Brain microvascular endothelial cell (primary cell): Measurements from ENCODE around the gene TACR1.

Source experiments
- DNase-seq: peaks from one replicate; pipeline ENCODE4 v3.0.0-alpha.2; 2020
- H3K27ac ChIP-seq: fragments of 250-450 bp; sonication (Bioruptor Pico); 2 replicates; pipeline ENCODE4 v1.5.1; 2020; ENCODE audit warnings: mild to moderate bottlenecking, moderate library complexity
- H3K27me3 ChIP-seq: fragments of 250-450 bp; sonication (Bioruptor Pico); replicated peaks from 2 replicates; pipeline ENCODE4 v1.5.1; 2020; ENCODE audit warnings: mild to moderate bottlenecking
- H3K36me3 ChIP-seq: fragments of 250-450 bp; sonication (Bioruptor Pico); replicated peaks from 2 replicates; pipeline ENCODE4 v1.5.1; 2020; ENCODE audit warnings: mild to moderate bottlenecking
- H3K4me3 ChIP-seq: 2 replicates; pipeline ENCODE4 v1.5.1; 2011; ENCODE audit warnings: low read depth, mild to moderate bottlenecking, control low read depth, low read length, moderate library complexity
- in situ Hi-C: cut with HindIII; loops from 2 replicates; pipeline ENCODE4 v1.10.0; 2017; ENCODE audit warnings: low sequenced_read_pairs, low pct_ligation_motif_present
- TF ChIP-seq, protein P1 (sequence below): IDR thresholded peaks from 2 replicates; pipeline ENCODE4 v1.5.1; 2011; ENCODE audit warnings: low read depth, mild to moderate bottlenecking, moderate library complexity, low read length, control low read depth, inconsistent platforms; ENCODE audit errors: missing control alignments

Gene TACR1

DNA sequence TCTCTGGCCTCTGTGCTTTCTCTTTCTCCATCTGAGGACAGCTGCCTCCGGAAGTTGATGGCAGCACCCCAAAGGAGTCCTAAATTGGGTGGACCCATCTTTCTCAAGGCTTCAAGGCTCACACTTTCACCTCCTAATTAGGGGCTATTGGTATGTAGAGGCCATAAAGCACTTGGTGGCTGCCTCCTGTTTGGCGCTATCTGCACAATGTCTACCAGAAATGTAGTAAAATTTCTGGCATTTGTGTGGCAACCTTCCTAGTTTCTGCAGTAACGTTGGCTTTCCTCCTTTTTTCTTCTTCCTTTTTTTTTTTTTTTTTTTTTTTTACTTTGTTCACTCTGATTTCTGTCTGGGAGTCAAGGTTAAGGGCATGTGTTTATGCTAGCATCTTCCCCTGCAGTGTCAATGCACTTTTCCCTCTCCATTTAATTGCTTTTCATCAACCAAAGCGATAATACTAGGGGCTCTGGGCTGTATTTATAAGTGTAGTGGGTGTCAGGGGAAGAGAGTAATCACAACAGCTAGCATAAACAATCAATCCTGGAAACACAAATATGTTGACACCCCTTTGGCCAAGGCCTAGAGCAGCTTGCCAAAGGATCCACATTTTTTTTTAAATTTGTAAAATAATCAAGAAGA lies 86.0 kb downstream of the TACR1 start:
- TF ChIP-seq, protein P1, sequence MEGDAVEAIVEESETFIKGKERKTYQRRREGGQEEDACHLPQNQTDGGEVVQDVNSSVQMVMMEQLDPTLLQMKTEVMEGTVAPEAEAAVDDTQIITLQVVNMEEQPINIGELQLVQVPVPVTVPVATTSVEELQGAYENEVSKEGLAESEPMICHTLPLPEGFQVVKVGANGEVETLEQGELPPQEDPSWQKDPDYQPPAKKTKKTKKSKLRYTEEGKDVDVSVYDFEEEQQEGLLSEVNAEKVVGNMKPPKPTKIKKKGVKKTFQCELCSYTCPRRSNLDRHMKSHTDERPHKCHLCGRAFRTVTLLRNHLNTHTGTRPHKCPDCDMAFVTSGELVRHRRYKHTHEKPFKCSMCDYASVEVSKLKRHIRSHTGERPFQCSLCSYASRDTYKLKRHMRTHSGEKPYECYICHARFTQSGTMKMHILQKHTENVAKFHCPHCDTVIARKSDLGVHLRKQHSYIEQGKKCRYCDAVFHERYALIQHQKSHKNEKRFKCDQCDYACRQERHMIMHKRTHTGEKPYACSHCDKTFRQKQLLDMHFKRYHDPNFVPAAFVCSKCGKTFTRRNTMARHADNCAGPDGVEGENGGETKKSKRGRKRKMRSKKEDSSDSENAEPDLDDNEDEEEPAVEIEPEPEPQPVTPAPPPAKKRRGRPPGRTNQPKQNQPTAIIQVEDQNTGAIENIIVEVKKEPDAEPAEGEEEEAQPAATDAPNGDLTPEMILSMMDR: no peak
- Histone ChIP-seq H3K36me3 (no peaks in the 10 kb centered on the region), H3K27me3 (no peaks in the 10 kb centered on the region), H3K4me3 (no peak overlapping the region), H3K27ac (no peak overlapping the region)
- no peak for DNase-seq
- in situ Hi-C loops: no loop called here

DNA sequence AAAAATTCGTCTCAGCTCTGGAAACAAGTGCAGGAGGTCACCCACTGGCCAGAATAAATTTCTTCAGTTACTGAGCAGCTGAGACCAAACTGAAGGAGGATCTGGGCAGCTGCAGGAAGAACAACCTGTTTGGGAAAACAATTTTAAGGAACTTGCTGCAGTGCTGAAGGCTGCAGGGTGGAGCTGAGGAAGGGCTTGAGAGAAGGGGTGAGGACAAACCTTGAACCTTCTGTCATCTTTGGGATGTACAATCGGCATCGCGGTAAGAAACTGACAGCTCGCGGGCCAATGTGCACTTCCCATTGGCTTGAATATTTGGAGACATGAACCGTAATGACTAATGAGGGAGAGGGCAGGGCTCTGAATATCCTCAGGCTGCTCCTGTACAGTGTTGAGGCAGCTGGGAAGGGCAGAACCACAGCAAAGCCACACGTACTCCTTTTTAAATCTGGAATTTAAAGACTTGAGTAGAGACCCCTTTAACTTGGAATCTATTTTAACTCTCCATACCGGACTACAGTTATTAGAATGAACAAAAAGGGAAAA lies 90.3 kb downstream of the TACR1 start:
- H3K4me3 ChIP-seq: no peak overlapping the region
- no peak for DNase-seq
- H3K27me3 ChIP-seq: no peaks in the 10 kb centered on the region
- in situ Hi-C loops: no loop called here
- H3K27ac ChIP-seq: no peak overlapping the region
- H3K36me3 ChIP-seq: no peaks in the 10 kb centered on the region
- TF ChIP-seq, protein P1: no peak

DNA sequence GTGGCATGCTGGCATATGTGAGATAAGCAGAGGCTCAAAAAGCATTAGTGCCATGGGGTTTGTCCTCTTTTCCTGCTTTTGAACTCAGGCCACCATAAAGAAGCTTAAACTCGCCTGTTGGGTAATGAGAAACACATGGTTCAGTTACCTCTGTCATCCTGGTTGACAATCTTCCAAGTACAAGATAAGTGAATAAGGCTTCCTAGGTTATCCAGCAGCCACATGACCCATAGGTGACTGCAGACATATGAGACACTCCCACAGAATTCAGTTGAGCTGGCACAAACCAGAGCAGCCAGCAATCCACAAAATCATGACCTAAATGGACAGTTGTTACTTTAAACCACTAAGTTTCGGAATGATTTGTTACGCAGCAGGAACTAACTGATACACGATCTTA lies 97.3 kb downstream of the TACR1 start:
- Histone ChIP-seq H3K27me3 (no peaks in the 10 kb centered on the region), H3K36me3 (no peaks in the 10 kb centered on the region), H3K27ac (no peak overlapping the region), H3K4me3 (no peak overlapping the region)
- in situ Hi-C loops: no loop called here
- no peak for DNase-seq
- TF ChIP-seq, protein P1: no peak

DNA sequence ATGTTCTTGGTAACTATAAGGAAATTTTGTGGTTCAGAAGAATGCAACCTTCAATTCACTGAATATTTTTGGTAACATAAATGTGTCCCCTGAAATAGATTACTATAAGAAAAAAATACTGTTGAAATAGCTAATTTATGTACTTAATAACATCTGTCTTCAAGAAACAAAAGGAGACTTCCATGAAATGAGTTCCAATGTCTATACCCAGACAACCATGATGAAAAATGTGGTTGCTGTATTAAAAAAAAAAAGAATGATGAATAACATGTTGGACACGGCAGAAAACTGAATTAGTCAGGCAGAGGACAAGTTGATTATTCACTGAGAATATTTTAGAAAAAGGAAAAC lies 98.5 kb downstream of the TACR1 start:
- no peak for DNase-seq
- no peak overlapping the region for H3K27ac ChIP-seq
- no peaks in the 10 kb centered on the region for H3K36me3 ChIP-seq
- no peaks in the 10 kb centered on the region for H3K27me3 ChIP-seq
- TF ChIP-seq, protein P1: no peak
- no peak overlapping the region for H3K4me3 ChIP-seq
- in situ Hi-C loops: no loop called here

DNA sequence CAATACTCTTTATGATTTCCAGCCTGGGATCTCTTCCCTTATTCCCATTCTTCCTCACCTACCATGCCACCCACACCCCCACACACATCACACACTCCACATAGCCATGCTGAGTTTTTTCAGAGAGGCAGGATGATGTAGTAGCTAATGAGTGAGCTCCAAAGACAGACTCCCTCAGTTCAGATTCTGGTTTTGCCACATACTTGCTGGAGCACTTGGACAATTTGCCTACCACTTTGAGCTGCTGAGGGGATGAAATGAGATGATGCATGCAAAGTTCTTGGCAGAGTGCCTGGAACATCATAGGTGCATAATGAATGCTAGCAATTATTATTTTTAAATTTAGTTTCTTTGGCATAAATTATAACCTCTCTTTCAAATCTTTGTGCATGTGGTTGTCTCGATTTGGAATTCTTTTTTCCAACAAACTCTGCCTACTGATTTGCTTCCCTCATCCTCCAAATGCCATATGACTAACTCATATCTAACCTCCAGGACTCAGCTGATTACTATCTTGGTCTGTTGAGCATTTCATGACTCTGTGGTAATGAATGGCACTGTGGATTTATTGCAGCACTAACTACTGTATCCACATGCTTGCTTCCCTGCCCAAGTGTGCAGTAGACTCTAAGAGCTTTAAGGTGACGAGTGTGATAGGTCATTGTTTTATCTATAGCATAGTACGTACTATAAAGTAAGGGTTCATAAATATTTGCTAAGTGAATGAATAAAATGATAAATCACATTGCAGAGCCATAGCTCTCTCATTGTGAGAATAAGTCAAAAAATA lies 99.1 kb downstream of the TACR1 start:
- in situ Hi-C loops: no loop called here
- no peak overlapping the region for H3K4me3 ChIP-seq
- peak; percentile 42 for DNase-seq
- no peaks in the 10 kb centered on the region for H3K36me3 ChIP-seq
- no peaks in the 10 kb centered on the region for H3K27me3 ChIP-seq
- H3K27ac ChIP-seq: no peak overlapping the region
- TF ChIP-seq, protein P1: no peak
